PFSK-1 (cell line): Measurements from ENCODE around the gene SLCO2A1.

ENCODE experiments used
- POLR2AphosphoS5 ChIP-seq: IDR thresholded peaks from 2 replicates; pipeline ENCODE4 v1.6.1; 2012; ENCODE audit warnings: low read depth, mild to moderate bottlenecking, control low read depth, low read length, moderate library complexity
- REST ChIP-seq, 2 experiments: IDR thresholded peaks; 2 replicates each; pipeline versions ENCODE4 v1.6.1 to v1.8.0; 2011 to 2012; ENCODE audit warnings: low read depth in 2 of 2, low read length in 2 of 2, control low read depth in 1 of 2, inconsistent platforms in 1 of 2, mild to moderate bottlenecking in 1 of 2, moderate library complexity in 1 of 2; ENCODE audit not compliant: insufficient read depth in 1 of 2
- SIN3A ChIP-seq: IDR thresholded peaks from 2 replicates; pipeline ENCODE4 v1.6.1; 2012; ENCODE audit warnings: mild to moderate bottlenecking, low read length, moderate library complexity, borderline replicate concordance; ENCODE audit not compliant: insufficient read depth

GRCh38 chr3:133958071-133958805 lies 71.5 kb downstream of the SLCO2A1 start:
- TF ChIP-seq REST (IDR thresholded peaks at IDR 0.05; ENCODE audit: insufficient read depth in 1 of 2, low read depth in 2 of 2, low read length in 2 of 2) (no peak), SIN3A (no peak), POLR2AphosphoS5 (no peak)
